Measurements from ENCODE around the gene SMOC1.

DNA sequence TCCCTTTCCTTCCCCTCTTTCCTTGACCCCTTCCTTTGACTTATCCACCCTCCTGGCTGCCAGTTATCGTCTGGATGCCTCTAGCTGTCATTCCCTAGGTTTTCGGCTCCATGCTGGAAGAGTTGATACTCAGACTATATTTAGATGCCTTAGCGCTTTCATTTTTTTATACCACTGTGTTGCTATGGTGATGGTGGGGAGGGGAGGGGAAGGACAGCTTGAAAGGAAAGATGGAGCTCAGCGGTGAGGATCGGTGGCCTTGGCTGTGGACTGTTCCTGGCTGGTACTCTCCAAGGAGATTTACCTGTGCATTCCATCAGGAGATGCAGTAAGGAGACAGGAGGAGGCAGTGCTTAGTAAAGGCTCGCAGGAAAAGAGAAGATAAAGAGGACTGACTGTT is 200.9 kb downstream of the SMOC1 start:
- TF ChIP-seq, protein P1, sequence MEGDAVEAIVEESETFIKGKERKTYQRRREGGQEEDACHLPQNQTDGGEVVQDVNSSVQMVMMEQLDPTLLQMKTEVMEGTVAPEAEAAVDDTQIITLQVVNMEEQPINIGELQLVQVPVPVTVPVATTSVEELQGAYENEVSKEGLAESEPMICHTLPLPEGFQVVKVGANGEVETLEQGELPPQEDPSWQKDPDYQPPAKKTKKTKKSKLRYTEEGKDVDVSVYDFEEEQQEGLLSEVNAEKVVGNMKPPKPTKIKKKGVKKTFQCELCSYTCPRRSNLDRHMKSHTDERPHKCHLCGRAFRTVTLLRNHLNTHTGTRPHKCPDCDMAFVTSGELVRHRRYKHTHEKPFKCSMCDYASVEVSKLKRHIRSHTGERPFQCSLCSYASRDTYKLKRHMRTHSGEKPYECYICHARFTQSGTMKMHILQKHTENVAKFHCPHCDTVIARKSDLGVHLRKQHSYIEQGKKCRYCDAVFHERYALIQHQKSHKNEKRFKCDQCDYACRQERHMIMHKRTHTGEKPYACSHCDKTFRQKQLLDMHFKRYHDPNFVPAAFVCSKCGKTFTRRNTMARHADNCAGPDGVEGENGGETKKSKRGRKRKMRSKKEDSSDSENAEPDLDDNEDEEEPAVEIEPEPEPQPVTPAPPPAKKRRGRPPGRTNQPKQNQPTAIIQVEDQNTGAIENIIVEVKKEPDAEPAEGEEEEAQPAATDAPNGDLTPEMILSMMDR (IDR thresholded peaks at IDR 0.05) = no peak
- TF ChIP-seq, protein P2, sequence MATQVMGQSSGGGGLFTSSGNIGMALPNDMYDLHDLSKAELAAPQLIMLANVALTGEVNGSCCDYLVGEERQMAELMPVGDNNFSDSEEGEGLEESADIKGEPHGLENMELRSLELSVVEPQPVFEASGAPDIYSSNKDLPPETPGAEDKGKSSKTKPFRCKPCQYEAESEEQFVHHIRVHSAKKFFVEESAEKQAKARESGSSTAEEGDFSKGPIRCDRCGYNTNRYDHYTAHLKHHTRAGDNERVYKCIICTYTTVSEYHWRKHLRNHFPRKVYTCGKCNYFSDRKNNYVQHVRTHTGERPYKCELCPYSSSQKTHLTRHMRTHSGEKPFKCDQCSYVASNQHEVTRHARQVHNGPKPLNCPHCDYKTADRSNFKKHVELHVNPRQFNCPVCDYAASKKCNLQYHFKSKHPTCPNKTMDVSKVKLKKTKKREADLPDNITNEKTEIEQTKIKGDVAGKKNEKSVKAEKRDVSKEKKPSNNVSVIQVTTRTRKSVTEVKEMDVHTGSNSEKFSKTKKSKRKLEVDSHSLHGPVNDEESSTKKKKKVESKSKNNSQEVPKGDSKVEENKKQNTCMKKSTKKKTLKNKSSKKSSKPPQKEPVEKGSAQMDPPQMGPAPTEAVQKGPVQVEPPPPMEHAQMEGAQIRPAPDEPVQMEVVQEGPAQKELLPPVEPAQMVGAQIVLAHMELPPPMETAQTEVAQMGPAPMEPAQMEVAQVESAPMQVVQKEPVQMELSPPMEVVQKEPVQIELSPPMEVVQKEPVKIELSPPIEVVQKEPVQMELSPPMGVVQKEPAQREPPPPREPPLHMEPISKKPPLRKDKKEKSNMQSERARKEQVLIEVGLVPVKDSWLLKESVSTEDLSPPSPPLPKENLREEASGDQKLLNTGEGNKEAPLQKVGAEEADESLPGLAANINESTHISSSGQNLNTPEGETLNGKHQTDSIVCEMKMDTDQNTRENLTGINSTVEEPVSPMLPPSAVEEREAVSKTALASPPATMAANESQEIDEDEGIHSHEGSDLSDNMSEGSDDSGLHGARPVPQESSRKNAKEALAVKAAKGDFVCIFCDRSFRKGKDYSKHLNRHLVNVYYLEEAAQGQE (IDR thresholded peaks at IDR 0.05; ENCODE audit: insufficient read depth in 1 of 2, low read depth in 2 of 2, low read length in 1 of 2) = no peak

All from Panc1 (cell line).